ENCODE data around the gene OSBPL2. TPM values are rescaled to one million over a fixed set of nuclear protein-coding genes. Genes with fewer than 3 reads are reported as not detected.

OSBPL2 gene
- total RNA-seq, 1 donor: 35.5 TPM

GRCh38 chr20:62320581-62321354 lies 82.4 kb downstream of the OSBPL2 start:
- no peak for DNase-seq (ENCODE audit: low read depth in 2 of 3, low spot score in 2 of 3)

GRCh38 chr20:62321521-62321948 lies 83.2 kb downstream of the OSBPL2 start:
- DNase-seq (ENCODE audit: low read depth in 2 of 3, low spot score in 2 of 3): peak in 1 of 3 donors; percentile 18

- DNase-seq (ENCODE audit: low read depth in 2 of 3, low spot score in 2 of 3): no peak
Observed at GRCh38 chr20:62321975-62322374, 83.7 kb downstream of the OSBPL2 start.

- no peak for DNase-seq (ENCODE audit: low read depth in 2 of 3, low spot score in 2 of 3)
Observed at GRCh38 chr20:62322492-62323041, 84.2 kb downstream of the OSBPL2 start.

- no peak for DNase-seq (ENCODE audit: low read depth in 2 of 3, low spot score in 2 of 3)
Observed at GRCh38 chr20:62323146-62323979, 85.0 kb downstream of the OSBPL2 start.

GRCh38 chr20:62323980-62324906 lies 85.9 kb downstream of the OSBPL2 start:
- DNase-seq (ENCODE audit: low read depth in 2 of 3, low spot score in 2 of 3): no peak

- DNase-seq (ENCODE audit: low read depth in 2 of 3, low spot score in 2 of 3): no peak
Observed at GRCh38 chr20:62325172-62325905, 87.0 kb downstream of the OSBPL2 start.

- no peak for DNase-seq (ENCODE audit: low read depth in 2 of 3, low spot score in 2 of 3)
Observed at GRCh38 chr20:62326559-62326958, 88.2 kb downstream of the OSBPL2 start.

- no peak for DNase-seq (ENCODE audit: low read depth in 2 of 3, low spot score in 2 of 3)
Observed at GRCh38 chr20:62326959-62327725, 88.8 kb downstream of the OSBPL2 start.

- DNase-seq (ENCODE audit: low read depth in 2 of 3, low spot score in 2 of 3): no peak
Observed at GRCh38 chr20:62327726-62328495, 89.6 kb downstream of the OSBPL2 start.

GRCh38 chr20:62328684-62329388 lies 90.5 kb downstream of the OSBPL2 start:
- DNase-seq (ENCODE audit: low read depth in 2 of 3, low spot score in 2 of 3): no peak

- no peak for DNase-seq (ENCODE audit: low read depth in 2 of 3, low spot score in 2 of 3)
Observed at GRCh38 chr20:62329389-62330377, 91.4 kb downstream of the OSBPL2 start.

- no peak for DNase-seq (ENCODE audit: low read depth in 2 of 3, low spot score in 2 of 3)
Observed at GRCh38 chr20:62330576-62331317, 92.4 kb downstream of the OSBPL2 start.

- DNase-seq (ENCODE audit: low read depth in 2 of 3, low spot score in 2 of 3): no peak
Observed at GRCh38 chr20:62331347-62331746, 93.0 kb downstream of the OSBPL2 start.

GRCh38 chr20:62332421-62332820 lies 94.1 kb downstream of the OSBPL2 start:
- no peak for DNase-seq (ENCODE audit: low read depth in 2 of 3, low spot score in 2 of 3)

All from hematopoietic multipotent progenitor cell (in vitro differentiated cells).